Parathyroid adenoma (tissue), 2 donors: ENCODE results near the gene ZNF831.

Experiments used
- H2AFZ ChIP-seq: fragments of 300-600 bp; sonication (generic); one replicate; pipeline ENCODE4 v1.7.0; 2017; ENCODE audit warnings: antibody characterized with exemption, mild to moderate bottlenecking
- H3K27ac ChIP-seq: fragments of 300-600 bp; sonication (generic); one replicate; pipeline ENCODE4 v1.7.0; 2017
- H3K27me3 ChIP-seq: fragments of 300-600 bp; sonication (generic); one replicate; pipeline ENCODE4 v1.7.0; 2017; ENCODE audit warnings: low read length; ENCODE audit not compliant: control insufficient read depth, insufficient read depth
- H3K36me3 ChIP-seq: fragments of 300-600 bp; sonication (generic); one replicate; pipeline ENCODE4 v1.7.0; 2017; ENCODE audit warnings: low read length; ENCODE audit not compliant: control insufficient read depth, insufficient read depth
- H3K4me1 ChIP-seq: fragments of 300-600 bp; sonication (generic); one replicate; pipeline ENCODE4 v1.7.0; 2017; ENCODE audit warnings: control low read depth
- H3K4me2 ChIP-seq: fragments of 300-600 bp; sonication (generic); one replicate; pipeline ENCODE4 v1.7.0; 2017; ENCODE audit warnings: low read length
- H3K4me3 ChIP-seq: fragments of 300-600 bp; sonication (generic); one replicate; pipeline ENCODE4 v1.7.0; 2017; ENCODE audit warnings: low read depth, low read length
- H3K79me2 ChIP-seq: fragments of 300-600 bp; sonication (generic); one replicate; pipeline ENCODE4 v1.7.0; 2017; ENCODE audit warnings: control low read depth
- H3K9ac ChIP-seq: fragments of 300-600 bp; sonication (generic); one replicate; pipeline ENCODE4 v1.7.0; 2017; ENCODE audit warnings: mild to moderate bottlenecking
- H3K9me3 ChIP-seq: fragments of 300-600 bp; sonication (generic); one replicate; pipeline ENCODE4 v1.7.0; 2017; ENCODE audit warnings: low read length; ENCODE audit not compliant: control insufficient read depth
- TF ChIP-seq, protein P1 (sequence below): fragments of 300-600 bp; sonication (generic); IDR thresholded peaks from one replicate; pipeline ENCODE4 v1.7.0; 2017; ENCODE audit warnings: antibody characterized with exemption, mild to moderate bottlenecking
- donor health status: primary hyperparathyroidism.

The ZNF831 gene

DNA sequence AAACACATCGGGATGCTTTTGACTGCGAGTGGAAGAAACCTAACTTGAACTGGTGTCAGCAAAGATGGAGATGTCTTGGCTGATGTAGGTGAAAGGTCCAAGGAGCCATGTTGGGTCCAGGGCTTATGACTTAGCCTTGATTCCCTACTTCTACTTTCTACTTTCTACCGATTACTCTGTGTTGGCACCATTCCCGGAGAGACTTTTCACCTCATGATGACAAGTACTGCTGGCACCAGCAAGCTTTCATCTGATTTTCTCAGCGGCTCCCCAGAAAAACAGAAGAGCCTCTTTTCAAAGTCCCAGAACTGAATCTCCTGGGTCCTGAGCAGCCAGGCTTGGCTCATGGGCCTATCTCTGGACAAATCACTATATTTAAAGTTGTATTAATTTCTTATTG is 131.9 kb downstream of the ZNF831 start:
- Histone ChIP-seq H3K4me2 (no peak overlapping the region), H3K27ac (no peak overlapping the region), H3K9me3 (no peaks in the 10 kb centered on the region), H3K79me2 (no peaks in the 10 kb centered on the region), H3K4me3 (no peak overlapping the region), H3K9ac (no peak overlapping the region), H3K27me3 (no peaks in the 10 kb centered on the region), H2AFZ (no peak overlapping the region), H3K4me1 (no peaks in the 10 kb centered on the region), H3K36me3 (no peaks in the 10 kb centered on the region)
- TF ChIP-seq, protein P1, sequence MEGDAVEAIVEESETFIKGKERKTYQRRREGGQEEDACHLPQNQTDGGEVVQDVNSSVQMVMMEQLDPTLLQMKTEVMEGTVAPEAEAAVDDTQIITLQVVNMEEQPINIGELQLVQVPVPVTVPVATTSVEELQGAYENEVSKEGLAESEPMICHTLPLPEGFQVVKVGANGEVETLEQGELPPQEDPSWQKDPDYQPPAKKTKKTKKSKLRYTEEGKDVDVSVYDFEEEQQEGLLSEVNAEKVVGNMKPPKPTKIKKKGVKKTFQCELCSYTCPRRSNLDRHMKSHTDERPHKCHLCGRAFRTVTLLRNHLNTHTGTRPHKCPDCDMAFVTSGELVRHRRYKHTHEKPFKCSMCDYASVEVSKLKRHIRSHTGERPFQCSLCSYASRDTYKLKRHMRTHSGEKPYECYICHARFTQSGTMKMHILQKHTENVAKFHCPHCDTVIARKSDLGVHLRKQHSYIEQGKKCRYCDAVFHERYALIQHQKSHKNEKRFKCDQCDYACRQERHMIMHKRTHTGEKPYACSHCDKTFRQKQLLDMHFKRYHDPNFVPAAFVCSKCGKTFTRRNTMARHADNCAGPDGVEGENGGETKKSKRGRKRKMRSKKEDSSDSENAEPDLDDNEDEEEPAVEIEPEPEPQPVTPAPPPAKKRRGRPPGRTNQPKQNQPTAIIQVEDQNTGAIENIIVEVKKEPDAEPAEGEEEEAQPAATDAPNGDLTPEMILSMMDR: no peak

DNA sequence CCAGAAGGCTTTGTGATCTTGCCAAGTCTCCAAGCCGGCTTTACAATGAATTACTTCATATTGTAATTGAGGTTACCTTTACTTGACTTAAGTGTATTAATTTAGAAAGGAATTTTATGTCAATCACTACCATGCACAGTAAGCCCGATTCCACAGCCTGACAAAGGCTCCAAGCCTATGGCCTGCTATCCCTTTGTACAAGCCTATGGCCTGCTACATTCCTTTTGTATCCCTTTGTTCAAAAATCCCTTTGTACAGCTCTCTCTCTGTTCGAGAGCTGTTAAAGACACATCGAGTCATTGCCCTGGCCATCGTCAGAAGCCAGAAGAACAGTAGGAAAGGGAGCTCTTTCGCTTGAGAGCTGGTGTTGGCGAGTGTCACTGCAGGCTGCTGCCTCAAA is 134.1 kb downstream of the ZNF831 start:
- Histone ChIP-seq H3K4me3 (no peak overlapping the region), H3K27me3 (no peaks in the 10 kb centered on the region), H3K4me1 (no peaks in the 10 kb centered on the region), H3K79me2 (no peaks in the 10 kb centered on the region), H3K27ac (no peak overlapping the region), H2AFZ (no peak overlapping the region), H3K36me3 (no peaks in the 10 kb centered on the region), H3K9ac (no peak overlapping the region), H3K9me3 (no peaks in the 10 kb centered on the region), H3K4me2 (no peak overlapping the region)
- TF ChIP-seq, protein P1: no peak

DNA sequence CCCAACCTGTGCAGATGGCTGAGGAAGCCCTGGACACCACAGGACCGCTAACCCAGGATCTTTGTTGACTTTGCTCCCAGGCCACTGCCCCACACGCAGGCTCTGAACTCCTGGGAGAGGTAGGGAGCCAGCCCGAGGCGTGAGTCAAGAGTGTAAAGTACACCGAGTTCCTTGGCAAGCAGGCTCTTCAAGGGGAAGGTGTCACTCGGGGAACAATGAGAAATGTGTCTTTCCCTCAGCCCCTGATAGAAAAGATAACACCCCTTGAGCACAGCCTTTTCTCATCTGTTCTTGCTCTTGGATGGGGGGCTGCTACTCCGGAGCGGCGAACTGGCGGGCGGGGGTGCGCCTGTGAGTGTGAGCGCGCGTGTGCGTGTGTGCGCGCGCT is 136.3 kb downstream of the ZNF831 start:
- Histone ChIP-seq H3K4me2 (no peak overlapping the region), H3K36me3 (no peaks in the 10 kb centered on the region), H3K4me1 (no peaks in the 10 kb centered on the region), H3K4me3 (no peak overlapping the region), H3K9ac (no peak overlapping the region), H2AFZ (no peak overlapping the region), H3K9me3 (no peaks in the 10 kb centered on the region), H3K27me3 (peaks cover 2% of the 10 kb centered on the region), H3K79me2 (no peaks in the 10 kb centered on the region), H3K27ac (no peak overlapping the region)
- TF ChIP-seq, protein P1: no peak

DNA sequence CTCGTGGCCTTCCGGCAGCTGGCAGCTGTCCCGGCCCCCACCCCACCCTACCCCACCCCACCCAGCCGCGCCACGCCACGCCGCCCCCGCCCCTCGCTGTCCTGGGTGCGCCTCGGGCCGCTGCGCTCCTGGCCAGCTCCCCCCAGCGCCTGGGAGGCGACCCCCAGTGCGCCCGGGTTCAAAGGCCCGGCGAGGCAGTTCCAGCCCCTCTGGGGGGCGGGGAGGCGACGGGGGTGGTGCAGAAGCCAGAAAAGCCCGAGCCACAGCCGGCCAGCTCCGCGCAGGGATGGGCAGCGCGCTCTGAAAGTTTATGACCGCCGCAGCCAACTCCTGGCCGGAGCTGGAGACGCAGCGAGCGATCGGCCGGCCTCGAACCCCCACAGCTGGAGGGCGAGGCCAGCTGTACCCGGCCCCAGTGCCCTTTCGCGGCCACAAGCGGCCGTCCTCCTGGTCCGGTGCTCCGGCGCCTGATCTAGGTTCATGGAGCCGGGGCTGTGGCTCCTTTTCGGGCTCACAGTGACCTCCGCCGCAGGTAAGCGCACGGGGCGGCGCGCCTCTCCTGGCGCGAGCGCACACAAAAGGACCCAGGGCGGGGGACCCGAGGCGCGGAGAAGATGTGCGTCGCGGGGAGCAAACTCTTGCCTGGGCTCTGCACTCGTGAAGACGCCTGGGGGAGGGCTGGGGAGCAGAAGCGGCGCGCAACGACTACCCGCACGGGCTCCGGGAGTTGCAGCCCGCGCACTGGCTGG is 136.9 kb downstream of the ZNF831 start, which contains the start of gene EDN3:
Gene EDN3, plus strand, starts transcription at position 279 of the 749 bp plus-strand sequence. Its CDS starts 202 bp downstream, at position 481.
- Histone ChIP-seq H2AFZ (no peak within 1 kb of the TSS), H3K27ac (no peak within 1 kb of the TSS), H3K9ac (no peak within 1 kb of the TSS), H3K4me3 (no peak within 1 kb of the TSS), H3K9me3 (no peaks in the 10 kb centered on the region), H3K4me1 (no peaks in the 10 kb centered on the region), H3K79me2 (no peaks in the 10 kb centered on the region), H3K4me2 (no peak within 1 kb of the TSS), H3K36me3 (no peaks in the 10 kb centered on the region), H3K27me3 (peaks cover 2% of the 10 kb centered on the region)
- TF ChIP-seq, protein P1: no peak
